HFF-Myc (cell line): ENCODE measurements around the gene KRTAP5-3.

ENCODE experiments used
- DNase-seq: peaks from one replicate; pipeline ENCODE4 v3.0.0-alpha.2; 2011; ENCODE audit warnings: low read depth; ENCODE audit errors: extremely low read depth
- H3K4me3 ChIP-seq: replicated peaks from 2 replicates; pipeline ENCODE4 v1.5.1; 2011; ENCODE audit warnings: low read depth, mild to moderate bottlenecking, control low read depth, low read length
- CTCF ChIP-seq: IDR thresholded peaks from 2 replicates; pipeline ENCODE4 v1.5.1; 2012; ENCODE audit warnings: mild to moderate bottlenecking, low read depth, low read length, control low read depth; ENCODE audit errors: missing control alignments

Gene KRTAP5-3

DNA sequence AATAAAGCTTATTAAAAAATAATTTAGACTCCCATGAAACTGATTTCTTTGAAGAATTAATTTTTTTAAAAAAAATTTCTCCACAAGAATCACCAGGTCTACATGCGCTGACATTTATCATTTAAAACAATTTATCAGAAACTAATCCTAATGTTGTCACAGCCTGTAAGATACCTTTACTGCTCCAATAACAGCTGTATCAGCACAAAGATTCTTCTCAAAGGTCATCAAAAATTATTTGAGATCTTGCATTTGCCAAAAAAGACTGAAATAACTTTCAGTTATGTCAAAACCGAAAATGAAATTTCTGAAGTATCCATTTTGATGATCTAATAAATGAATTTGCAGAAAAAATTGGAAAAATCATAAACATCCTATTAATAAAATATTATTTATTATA, 29.4 kb upstream of the KRTAP5-3 start:
- no peak for DNase-seq
- H3K4me3 ChIP-seq: no peak overlapping the region
- no peak for TF ChIP-seq CTCF

- no peak for DNase-seq
- no peak overlapping the region for H3K4me3 ChIP-seq
- TF ChIP-seq CTCF: no peak
Measured at GRCh38 chr11:1636291-1636950, 28.2 kb upstream of the KRTAP5-3 start.

GRCh38 chr11:1633864-1634263, 25.6 kb upstream of the KRTAP5-3 start:
- no peak for DNase-seq
- H3K4me3 ChIP-seq: no peak overlapping the region
- no peak for TF ChIP-seq CTCF

DNA sequence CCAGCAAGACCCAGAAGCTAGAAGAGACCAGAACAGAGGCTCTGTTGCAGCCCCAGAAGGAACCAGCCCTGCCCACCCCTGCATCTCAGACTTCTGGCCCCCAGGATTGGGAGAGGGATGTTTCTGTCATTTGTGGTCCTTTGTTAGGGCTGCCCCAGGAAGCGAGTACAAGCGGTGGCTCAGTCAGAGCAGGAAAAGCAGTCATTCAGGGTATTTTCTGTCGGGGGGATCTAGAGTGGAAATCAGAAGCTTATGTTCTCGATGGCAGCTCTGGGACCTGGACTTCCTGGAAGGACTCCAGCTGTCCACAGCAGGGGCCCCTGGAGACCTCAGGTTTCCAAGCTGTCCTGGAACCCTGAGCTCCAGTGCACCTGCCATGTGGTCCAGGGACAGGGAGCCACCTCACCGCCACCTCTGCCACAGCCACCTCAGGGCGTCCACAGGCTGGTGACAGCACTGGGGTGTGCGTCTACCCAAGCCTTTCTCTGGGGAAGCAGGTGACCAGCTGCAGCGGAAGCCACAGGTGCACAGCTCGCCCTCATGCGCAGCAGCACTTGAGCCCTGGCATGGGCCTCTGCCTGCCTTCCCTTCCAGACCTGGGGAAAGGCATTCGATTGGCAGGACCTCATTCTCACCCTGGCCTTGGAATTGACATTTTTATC, 23.9 kb upstream of the KRTAP5-3 start:
- no peak for DNase-seq
- TF ChIP-seq CTCF: no peak
- no peak overlapping the region for H3K4me3 ChIP-seq

GRCh38 chr11:1631066-1631568, 22.9 kb upstream of the KRTAP5-3 start:
- no peak overlapping the region for H3K4me3 ChIP-seq
- TF ChIP-seq CTCF: no peak
- DNase-seq: no peak

DNA sequence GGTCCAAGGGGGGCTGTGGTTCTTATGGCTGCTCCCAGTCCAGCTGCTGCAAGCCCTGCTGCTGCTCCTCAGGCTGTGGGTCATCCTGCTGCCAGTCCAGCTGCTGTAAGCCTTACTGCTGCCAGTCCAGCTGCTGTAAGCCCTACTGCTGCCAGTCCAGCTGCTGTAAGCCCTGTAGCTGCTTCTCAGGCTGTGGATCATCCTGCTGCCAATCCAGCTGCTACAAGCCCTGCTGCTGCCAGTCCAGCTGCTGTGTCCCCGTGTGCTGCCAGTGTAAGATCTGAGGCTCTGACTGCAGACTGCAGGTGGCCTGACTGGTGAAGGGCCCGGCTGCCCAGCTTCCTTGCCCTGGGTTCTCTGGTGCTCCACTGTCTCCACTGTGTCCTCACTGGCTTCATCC, 22.0 kb upstream of the KRTAP5-3 start:
- no peak for TF ChIP-seq CTCF
- H3K4me3 ChIP-seq: no peak overlapping the region
- DNase-seq: no peak
